LHCN-M2 (cell line): ENCODE data around the gene PEF1. TPM values are rescaled to one million over a fixed set of nuclear protein-coding genes. Genes with fewer than 3 reads are reported as not detected.
A peak's percentile ranks its signal among the peaks of the same experiment; 100 is the strongest.

Source experiments
- DNase-seq: peaks from one replicate; pipeline ENCODE4 v3.0.0-alpha.2; 2012; ENCODE audit warnings: low read depth
- total RNA-seq: library from RNA; depleted of rRNA; stranded (reverse); fragments of >200 nt; gene quantifications from 2 replicates; pipeline ENCODE4 v1.2.3, GENCODE V29; 2014

PEF1 gene
- total RNA-seq, 1 experiment from 2014 or later, result 78.3 TPM

DNA sequence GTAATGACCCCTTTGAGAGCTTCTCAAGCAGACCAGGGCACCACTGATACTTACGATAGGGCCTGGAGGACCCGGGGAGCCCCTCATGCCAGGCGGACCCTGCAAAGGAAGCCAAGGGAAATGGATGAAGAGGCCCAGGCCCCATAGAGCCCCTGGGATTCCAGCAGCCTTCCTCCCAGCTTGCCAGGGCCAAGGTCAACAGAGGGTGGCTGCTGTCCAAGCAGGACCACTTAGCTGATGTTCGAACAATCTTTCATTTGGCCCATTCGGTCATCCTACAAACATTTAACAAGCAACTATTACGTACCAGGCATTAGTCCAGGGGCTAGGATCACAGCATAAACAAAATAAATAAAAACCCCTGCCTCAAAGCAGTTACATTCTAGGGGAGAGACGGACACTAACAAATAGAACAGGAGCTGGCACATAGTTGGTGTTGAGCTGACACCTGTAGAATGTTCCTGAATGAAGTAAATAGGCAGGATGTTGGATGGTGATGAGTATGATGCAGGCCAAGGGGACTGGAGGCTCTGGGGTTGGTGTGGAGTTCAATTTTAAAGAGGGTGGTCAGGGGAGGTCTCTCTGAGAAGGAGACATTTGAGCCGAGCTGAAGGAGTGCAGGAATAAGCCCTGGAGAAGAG lies 27.0 kb upstream of the PEF1 start:
- no peak for DNase-seq

DNA sequence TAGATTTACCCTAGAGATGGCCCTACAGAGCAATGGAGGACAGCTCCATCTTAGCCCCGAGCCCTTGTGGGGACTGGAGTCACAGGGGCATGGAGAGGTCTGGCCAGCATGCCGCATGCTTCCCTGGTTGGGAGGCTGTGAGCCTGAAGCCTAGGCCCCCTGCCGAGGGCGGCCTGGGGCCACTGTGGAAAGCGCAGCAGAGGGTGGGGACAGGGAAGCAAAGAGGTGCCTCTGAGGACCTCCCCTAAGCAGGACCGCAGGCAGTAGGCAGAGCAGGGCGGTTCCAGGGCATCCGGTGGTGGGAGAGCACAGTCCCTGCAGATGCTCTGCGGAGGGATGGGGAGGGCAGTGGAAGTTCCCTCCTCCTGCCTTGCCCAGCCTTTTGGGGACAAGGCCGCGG lies 26.5 kb upstream of the PEF1 start:
- DNase-seq, result no peak

DNA sequence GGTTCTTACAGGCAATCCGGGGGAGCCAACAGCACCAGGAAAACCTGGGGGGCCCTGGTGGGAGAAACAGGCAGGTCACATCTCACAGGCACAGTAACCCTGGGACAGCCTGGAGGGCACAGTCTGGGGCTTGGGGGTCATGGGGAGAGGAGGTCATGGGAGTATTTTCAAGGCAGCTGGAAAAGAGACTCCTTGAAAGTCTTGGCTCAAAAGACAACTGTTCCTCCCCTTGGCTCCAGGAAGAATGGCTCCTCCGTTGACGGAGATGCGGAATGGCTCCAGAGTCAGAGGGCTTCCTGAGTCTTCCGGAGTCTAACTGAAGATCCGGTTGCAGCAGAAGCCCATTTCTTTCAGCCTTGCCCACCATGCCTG lies 25.9 kb upstream of the PEF1 start:
- DNase-seq, result no peak

DNA sequence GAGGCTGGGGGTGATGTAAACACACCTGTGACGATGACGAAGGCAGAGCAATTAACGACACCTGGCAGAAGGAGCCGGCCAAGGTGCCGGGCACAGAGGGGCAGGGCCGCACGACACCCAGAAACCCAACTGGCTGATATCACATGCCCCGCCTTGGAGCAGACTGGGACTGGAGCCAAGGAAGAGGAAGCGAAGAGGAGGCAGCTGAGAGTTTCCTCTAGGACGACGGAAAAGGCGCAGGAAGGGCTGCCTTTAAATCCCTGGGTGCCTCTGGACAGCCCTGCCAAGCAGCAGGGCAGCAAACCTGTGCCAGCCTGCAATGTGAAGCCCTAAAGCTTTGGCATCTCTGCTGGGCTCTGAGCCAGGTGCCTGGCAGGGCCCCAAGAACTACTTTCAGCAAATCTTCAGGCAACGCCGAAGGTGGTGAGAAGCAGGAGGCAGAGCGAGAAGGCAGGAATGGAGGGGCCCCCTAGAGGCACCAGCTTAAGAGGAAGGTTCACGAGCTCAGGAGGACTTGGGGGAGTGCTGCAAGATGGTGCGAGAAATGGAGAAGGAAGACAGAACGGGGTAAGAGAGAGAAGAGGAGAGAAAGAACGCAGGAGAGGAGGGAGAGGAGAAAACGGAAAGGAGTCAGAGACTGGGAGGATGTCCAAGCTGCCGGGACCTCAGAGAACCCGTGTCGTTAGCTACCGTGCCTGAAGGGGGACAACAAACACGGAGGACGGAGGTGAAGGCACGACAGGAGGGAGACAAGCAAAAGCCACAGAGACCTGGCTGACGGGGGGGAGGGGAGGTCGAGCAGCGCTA lies 25.3 kb upstream of the PEF1 start:
- peak; percentile 25 for DNase-seq

DNA sequence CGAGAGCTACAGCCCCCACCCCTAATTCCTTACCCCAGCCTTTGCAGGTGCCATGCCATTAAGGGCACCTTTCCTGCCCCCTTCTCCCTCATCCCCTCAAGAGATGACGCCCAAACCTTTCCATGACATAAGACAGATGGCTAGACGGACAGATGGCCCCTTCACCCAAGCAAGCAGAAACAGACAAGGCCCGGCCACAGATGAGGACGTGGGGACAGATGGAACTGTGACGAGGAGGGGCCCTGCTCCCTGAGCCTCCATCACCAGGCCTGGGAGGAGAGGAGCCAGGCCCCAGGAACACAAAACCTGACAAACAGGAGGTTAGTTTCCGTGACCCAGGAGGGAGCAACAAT lies 24.7 kb upstream of the PEF1 start:
- no peak for DNase-seq

DNA sequence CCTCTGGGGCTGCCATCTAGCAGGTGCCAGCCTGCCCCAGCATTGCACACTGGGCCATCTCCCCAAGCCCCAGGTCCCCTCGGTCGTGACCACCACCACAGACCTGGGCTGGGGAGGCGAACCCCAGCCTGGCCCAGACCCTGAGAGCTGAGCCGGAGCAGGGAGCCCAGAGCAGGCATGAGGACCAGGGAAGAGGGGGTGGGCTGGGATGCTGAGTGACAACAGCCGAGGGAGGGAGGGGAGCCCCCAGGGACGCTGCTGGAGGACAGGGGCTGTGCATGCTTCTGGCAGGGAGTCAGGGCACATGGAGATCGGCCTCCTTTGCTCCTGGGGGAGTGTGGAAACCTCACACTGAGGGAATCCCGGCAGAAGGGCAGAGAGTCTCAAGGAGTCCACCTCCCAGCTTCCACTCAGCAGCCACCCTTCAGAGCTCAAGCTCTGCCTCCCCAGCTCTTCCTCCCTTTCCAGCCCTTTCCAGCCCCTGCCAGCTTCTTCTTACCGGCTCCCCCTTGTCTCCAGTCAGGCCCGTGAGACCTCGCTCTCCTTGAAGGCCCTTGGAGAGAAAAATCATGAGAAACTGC lies 23.7 kb upstream of the PEF1 start:
- no peak for DNase-seq

DNA sequence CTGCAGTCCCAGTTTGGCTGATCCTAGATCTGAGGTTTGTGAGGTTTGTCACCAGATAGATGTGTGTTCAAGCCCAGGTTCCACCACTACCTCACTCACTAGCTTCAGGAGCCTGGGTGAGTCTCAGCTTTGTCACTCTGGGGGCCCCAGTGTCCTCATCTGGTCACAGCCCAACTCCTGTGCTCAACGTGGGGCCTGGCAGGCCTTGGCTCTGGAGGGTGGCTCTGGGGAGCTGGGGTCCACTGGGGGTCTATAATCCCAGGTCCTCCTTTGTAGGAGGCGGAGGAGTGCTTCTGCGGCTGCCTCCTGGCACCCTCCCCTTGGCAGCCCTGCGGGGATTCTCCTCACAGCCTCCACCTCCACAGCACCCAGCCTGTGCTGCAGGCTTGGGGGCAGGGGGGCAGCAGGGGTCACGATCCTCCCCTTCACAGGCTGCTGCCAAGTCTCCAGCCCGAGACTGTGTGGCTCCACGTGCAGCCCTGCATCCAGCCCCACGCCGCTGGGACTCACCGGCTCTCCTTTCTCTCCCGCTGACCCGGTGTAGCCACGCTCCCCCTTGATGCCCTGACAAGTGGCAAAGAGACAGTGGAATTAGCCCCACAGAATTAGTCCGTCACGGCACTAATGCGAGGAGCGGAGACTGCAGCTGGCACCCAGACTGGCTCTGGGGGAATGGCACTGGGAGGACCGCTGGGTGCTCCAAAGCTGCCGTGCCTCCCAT lies 22.5 kb upstream of the PEF1 start:
- no peak for DNase-seq

DNA sequence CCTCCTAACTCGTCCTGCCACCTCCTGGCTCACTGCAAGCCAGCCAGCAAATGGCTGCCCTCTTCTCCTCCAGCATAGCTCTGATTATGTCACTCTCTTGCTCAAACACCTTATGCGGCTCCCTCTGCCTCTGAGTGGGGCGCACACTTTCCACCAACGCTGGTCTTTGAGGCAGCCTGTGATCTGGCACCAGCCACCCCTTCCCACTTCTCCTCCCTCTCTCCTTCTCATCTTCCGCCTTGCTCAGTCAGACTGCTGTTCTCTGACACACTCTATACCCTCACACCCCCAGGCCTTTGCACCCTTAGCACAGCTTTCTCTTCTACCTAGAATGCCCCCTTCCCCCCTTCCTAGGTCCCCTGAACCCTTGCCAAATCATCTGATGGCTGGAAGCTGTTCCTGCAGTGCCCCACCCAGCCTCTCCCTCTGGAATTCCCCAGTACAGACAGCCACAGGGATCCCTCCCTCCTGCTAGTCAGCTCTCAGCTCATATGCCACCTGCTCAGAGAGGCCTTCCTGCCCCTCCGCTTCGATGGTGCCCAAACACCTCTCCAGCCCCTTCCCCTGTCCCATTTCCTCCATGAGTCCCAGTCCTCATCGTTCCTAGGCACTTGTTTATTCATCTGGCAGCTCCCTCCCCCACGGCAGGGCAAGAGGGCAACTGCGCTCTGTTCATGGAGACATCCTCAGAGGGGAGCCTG lies 21.7 kb upstream of the PEF1 start:
- DNase-seq, result peak; percentile 42

DNA sequence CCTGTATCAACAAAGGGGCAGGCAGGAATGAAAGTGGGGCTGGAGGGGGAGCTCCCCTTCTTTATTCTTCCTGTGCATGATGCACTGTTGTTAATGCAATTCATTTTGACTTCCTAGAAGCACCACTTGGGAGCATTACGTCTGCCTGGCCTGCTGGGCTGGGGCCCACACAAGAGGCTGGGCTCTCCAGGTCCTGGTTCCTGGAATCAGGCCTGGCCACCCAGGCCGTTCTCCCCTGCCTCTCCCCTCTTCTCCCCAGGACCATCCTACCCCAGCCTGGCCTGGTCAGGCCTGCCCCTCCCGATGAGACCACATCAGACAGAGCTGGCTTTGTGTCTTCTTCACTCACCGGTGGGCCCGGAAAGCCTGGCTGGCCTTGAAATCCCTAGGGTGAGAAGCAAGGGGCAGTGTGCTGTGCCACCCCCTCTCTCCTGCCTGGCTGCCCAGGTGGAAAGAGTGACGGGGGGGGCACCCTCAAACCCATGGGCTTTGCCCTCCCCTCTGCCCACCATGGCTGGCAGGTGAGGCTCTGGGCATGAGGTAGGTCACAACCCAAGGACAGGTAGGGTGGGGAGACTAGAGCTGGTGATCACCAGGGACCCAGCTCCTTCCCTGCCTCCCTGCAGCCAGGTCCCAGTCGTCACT lies 20.7 kb upstream of the PEF1 start:
- DNase-seq, result no peak

DNA sequence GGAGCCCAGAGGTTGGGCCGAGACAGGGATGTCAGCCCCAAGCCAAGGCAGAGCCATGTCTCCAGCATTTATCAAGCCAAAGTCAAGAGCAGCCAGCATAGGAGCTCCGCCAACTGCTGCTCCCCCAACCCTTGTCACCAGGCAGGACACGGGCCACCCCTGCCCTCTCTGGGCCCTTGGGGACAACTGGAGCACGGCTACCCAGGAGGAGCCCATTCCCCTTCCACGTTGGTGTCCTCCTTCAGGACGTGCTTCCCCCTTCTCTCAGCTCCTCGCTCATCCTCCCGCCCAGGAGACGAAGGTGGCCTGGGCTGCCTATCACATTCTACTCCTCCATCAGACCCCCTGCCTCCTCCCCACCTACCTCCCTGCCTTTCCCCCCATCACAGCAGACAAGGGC lies 19.9 kb upstream of the PEF1 start:
- DNase-seq, result no peak

DNA sequence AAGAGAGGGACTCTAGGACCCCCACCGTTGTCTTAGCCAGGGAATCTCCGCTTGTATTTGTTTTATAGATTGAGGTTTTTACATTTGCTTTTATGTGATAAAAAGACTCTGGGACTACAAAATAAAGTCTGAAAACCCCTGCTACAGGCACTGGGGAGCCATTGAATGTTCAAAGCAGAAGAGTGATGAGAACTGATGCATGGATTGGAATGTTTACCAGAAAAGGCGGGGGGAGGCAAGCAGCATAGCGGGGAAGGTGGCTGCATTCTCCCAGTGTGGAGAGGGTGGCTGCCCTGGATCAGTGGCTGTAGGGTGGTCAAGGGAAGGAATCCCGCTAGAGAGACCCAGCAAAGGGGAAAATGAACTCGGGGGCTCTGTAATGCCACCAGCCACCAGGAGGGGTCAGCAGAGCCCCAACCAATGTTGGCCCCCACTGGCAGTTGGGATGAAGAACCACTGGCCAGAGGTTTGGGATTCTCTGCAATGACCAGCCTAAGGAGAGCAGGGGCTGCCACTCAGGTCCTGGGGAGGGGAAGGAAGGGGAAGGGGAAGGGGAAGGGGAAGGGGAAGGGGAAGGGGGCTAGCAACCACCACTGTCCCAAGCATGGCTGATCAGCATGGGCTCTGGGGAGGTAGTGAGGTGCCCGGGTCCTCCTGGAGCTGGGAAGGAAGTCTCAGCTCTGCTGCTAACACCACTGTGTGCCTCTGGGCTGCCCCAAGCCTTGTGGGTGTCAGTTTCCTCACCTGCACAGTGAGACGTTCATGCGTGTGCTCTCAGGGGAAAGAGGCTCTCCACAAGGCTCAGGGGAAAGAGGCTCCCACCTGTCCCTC lies 19.2 kb upstream of the PEF1 start:
- DNase-seq, result peak; percentile 21

DNA sequence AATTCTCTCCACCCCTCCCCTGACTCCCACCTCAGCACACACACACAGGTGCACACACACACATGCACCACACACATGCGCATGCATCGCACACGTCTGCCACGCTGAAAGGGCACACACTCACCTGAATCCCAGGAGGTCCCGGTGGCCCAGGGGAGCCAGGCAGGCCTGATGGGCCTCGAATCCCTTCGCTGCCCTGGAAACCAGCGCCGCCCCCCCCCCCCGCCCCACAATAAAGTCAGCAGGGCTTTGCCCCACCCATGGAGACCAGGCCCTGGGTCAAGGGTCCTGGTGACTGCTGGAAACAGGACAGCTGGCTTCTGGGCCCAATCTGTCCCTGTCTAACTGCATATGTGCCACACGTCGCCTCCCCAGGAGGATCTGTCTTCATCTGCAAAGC lies 17.8 kb upstream of the PEF1 start:
- no peak for DNase-seq

DNA sequence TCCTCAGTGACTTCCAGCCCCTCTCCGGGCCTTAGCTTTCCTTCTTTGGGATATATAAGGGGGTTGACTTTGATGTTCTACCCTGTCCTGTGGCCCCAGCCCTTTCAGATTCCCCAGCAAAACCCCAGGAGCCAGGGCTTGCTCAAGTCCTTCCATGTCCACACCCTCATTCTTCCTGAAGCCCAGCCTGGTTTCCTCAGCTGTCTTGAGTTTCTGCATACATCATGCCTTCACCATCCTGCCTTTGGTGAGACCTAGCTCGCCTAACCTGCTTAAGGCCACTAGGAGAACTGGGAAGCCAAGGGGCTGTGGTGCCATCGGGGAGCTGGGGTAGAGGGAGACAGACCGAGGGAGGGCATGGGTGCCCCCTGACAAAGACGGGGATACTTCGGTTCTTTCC lies 17.2 kb upstream of the PEF1 start:
- DNase-seq, result no peak

DNA sequence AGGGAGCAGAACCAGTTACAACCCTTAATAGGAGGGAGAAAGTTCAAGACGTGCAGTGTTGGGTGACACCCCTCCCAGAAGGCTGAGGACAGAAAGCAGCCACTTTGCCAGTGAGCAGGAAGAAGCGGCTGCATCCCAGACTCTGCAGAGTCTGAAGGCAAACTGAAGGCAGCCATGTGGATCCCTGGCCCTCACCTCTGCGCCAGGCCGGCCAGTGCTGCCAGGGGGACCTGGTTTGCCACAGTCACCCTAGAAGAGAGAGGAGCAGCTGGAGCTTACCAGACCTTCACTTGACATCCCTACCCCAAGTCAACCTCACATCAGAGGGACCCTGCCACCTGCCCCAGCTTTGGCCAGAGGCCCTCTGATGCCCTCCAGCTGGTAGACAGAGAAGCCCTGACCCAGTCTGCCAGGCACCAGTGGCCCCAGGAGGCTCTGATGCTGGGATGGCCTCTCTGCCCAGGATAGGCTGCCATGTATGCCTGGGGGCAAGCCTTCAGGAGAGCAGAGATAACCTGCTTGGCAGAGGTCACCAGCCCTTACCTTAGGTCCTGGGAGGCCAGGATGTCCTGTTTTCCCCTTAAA lies 16.3 kb upstream of the PEF1 start:
- no peak for DNase-seq

DNA sequence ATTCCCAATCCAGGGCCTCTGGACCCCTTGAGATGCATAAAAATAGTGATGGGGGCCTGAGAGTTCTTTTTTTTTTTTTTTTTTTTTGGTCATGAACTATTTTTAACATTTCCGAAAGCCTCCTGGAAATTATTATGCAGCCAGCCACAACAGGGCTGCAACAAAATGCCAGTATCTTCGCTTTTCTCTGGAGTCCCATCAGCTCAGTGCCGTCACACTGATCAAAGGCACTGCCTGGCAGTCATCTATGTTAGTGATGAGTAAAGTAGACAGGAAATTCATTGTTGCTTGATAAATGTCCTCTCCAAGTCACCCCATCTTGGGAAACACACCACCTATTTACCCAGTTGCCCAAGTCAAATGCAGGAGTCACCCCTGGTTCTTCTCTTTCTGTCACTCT lies 15.2 kb upstream of the PEF1 start:
- DNase-seq, result no peak

DNA sequence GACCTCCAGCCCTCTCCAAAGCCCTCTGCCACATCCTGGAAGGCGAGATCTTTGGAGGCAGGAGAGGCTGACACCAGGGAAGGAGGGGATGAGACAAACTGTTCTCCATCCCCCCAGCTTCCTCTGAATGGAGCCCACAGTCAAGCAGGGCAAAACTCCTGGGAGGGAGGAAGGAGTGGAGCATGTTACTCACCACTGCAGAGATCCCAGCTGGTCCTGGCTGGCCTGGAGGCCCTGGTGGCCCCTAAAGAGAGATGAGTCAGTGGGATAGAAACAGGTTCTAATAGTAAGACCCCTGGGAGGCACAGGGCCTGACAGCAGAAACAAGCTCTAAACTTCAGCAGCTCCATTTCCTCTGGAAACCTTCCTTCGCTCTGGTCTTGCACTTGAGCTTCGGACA lies 14.0 kb upstream of the PEF1 start:
- peak; percentile 61 for DNase-seq

DNA sequence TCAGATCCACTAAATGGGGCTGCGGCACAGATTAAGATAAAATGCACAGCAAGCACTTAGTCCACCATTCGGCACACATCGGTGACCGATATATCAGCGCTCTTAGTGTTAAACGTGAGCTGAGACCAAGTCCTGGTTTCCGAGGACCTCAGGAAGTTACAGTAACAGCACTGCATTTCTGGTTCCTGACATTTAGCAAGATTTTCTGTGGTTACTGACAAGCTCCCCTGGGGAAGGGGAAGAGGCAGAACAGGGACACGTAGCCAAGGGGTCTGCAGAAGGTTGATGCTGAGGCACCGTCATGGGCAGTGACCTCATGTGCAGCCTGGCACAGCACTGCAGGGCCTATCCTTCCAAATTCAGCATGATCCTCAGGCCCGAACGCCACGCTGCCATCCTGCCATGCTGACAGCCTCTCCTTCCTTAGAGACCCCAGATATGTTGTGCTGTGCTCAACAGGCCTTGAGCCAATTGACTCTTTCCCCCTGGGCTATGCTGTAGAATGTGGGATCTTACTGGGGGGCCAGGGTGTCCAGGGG lies 13.4 kb upstream of the PEF1 start:
- no peak for DNase-seq

DNA sequence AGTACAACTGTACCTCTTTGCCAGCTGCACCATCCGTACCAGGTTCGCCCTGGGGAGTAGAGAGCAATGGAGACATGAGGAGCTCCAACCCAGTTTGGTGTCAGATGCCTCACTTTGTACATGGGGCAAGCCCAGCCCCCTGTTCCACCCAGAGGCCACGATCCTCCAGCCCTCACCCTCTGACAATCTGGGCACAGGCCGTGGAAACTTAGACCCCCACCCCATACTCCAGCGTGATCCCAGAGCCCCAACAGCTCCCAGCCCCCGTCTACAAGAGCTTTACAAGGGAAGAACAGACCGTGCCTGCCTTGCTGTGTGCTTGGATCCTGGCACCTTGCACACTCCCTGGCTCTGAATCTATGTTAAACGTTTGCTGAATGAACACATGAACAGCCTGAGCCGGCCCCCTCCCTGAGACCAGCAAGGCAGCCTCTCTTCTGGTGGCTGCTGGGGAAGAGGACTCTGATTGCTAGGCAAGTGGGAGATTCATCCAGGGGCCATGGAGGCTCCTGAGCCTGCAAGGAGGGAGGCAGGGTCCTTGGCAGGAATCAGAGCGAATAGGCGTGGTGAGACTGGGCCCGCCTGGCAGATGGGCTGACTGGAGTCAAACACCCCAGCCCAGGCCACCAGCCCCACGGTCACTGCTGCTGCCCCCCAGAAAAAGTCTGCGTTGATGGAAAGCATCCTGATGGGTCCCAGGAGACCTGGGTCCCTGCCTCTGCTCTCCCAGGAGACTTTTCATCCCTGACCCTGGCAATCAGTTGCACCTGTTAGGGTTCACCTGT lies 12.5 kb upstream of the PEF1 start:
- no peak for DNase-seq

DNA sequence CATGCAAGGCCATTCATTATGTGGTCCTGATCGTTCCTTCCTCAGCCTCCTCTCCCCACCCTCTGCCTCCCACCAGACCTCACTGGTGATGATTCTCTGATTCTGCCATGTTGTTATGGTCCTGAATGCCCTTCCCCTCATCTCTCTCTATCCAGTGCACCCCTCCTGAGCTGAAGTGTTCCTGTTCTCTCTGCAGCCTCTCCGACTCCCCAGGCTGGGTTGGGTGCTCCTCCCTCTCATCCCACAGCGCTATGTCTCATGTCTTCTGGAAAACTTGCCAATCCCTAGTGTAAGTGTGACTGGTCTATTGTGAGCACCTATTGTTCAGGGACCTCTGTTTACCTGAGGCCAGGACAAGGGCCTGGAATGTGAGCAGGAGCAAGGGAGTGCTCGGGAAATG lies 11.1 kb upstream of the PEF1 start:
- DNase-seq, result no peak
